Measurements from ENCODE around the gene KCNJ10.

GRCh38 chr1:160116283-160117147, 46.6 kb upstream of the KCNJ10 start:
- no peak for TF ChIP-seq EZH2 (optimal IDR thresholded peaks at IDR 0.05; ENCODE audit: low read depth, low read length)
- TF ChIP-seq, protein P1, sequence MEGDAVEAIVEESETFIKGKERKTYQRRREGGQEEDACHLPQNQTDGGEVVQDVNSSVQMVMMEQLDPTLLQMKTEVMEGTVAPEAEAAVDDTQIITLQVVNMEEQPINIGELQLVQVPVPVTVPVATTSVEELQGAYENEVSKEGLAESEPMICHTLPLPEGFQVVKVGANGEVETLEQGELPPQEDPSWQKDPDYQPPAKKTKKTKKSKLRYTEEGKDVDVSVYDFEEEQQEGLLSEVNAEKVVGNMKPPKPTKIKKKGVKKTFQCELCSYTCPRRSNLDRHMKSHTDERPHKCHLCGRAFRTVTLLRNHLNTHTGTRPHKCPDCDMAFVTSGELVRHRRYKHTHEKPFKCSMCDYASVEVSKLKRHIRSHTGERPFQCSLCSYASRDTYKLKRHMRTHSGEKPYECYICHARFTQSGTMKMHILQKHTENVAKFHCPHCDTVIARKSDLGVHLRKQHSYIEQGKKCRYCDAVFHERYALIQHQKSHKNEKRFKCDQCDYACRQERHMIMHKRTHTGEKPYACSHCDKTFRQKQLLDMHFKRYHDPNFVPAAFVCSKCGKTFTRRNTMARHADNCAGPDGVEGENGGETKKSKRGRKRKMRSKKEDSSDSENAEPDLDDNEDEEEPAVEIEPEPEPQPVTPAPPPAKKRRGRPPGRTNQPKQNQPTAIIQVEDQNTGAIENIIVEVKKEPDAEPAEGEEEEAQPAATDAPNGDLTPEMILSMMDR (IDR thresholded peaks at IDR 0.05; ENCODE audit: low read length), result no peak
- no peak for TF ChIP-seq EZH2phosphoT487 (IDR thresholded peaks at IDR 0.05; ENCODE audit: low read length)

Data from MM.1S (cell line).